HepG2 (cell line): Measurements from ENCODE around the gene TRERF1.

Source experiments
- BHLHE40 ChIP-seq: IDR thresholded peaks from 2 replicates; pipeline ENCODE4 v1.6.1; 2011; ENCODE audit warnings: low read length, improper control_type of control experiment
- POLR2A ChIP-seq, 2 experiments: IDR thresholded peaks; 2 replicates each; pipeline ENCODE4 v1.6.1; 2011; ENCODE audit warnings: low read depth in 2 of 2, low read length in 2 of 2, mild to moderate bottlenecking in 1 of 2, moderate library complexity in 1 of 2; ENCODE audit not compliant: insufficient read depth in 1 of 2
- TGIF2 ChIP-seq: IDR thresholded peaks from 2 replicates; pipeline ENCODE4 v1.6.1; 2016; ENCODE audit warnings: control low read depth, missing compliant biosample characterization
- ZNF713 ChIP-seq: sonication (generic); formaldehyde crosslinking; IDR thresholded peaks from 2 replicates; pipeline ENCODE4 v1.4.0; 2020; ENCODE audit warnings: mild to moderate bottlenecking, missing genetic modification reagents

DNA sequence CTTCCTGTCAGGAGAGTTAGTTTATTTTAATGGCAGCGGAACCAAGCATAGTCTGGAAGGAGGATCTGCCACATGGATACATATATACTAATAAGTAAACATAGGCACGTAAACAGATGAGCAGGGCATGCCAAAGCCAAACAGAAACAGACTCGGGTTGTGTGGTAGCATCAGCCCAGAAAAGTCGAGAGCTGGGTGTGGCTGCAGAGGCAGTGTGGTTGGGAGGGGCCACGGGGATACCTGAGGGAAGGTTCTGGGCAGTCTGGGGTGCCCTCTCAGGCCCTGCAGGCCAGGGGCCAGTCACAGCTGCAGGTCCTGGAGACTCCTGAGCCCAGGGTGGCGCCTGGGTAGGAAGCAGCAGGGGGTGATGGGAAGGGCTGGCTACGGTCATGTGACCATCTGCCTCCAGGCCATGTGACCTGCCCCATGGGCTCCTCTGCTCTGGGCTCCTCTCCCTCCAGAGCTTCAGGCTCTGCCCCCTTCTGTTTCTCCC lies 191.3 kb downstream of the TRERF1 start:
- no peak for TF ChIP-seq TGIF2
- no peak for TF ChIP-seq BHLHE40
- peak in 1 of 2 experiments; percentile 55; a peak in 1 of 4 replicates for TF ChIP-seq POLR2A (IDR thresholded peaks at IDR 0.05; ENCODE audit: insufficient read depth in 1 of 2, low read depth in 2 of 2, low read length in 2 of 2)
- no peak for TF ChIP-seq ZNF713 (CRISPR knock-in tag)
